Astrocyte (in vitro differentiated cells and primary cell): Measurements from ENCODE around the gene TMEM219. TPM values are rescaled to one million over a fixed set of nuclear protein-coding genes. Genes with fewer than 3 reads are reported as not detected.

ENCODE experiments used
- DNase-seq: peaks from one replicate; pipeline ENCODE4 v3.0.0-alpha.2; 2010; ENCODE audit warnings: low read depth
- FAIRE-seq: peaks from 2 replicates; lab custom pipeline; 2011; peaks lifted over from hg19 to GRCh38; lab: Jason Lieb, UNC
- H2AFZ ChIP-seq: 2 replicates; pipeline ENCODE4 v1.6.0; 2012; ENCODE audit warnings: low read depth, low read length, inconsistent platforms
- H3K27ac ChIP-seq: 2 replicates; pipeline ENCODE4 v1.5.1; 2011; ENCODE audit warnings: low read depth, low read length, inconsistent platforms
- H3K27me3 ChIP-seq: 2 replicates; pipeline ENCODE4 v1.6.0; 2011; ENCODE audit warnings: low read length, inconsistent platforms; ENCODE audit not compliant: insufficient read depth
- H3K36me3 ChIP-seq: 2 replicates; pipeline ENCODE4 v1.5.1; 2011; ENCODE audit warnings: low read length, inconsistent platforms; ENCODE audit not compliant: insufficient read depth
- H3K4me1 ChIP-seq: 2 replicates; pipeline ENCODE4 v1.5.1; 2011; ENCODE audit warnings: low read length, inconsistent platforms; ENCODE audit not compliant: insufficient read depth
- H3K4me2 ChIP-seq: 2 replicates; pipeline ENCODE4 v1.6.0; 2012; ENCODE audit warnings: low read length, inconsistent platforms
- H3K4me3 ChIP-seq: 2 replicates; pipeline ENCODE4 v1.5.1; 2011; ENCODE audit warnings: low read depth, mild to moderate bottlenecking, low read length, inconsistent platforms; ENCODE audit not compliant: insufficient read depth
- H3K79me2 ChIP-seq: 2 replicates; pipeline ENCODE4 v1.6.0; 2012; ENCODE audit warnings: mild to moderate bottlenecking, low read length, inconsistent platforms; ENCODE audit not compliant: insufficient read depth
- H3K9ac ChIP-seq: 2 replicates; pipeline ENCODE4 v1.6.0; 2012; ENCODE audit warnings: mild to moderate bottlenecking, low read length, inconsistent platforms
- H3K9me3 ChIP-seq: 2 replicates; pipeline ENCODE4 v1.5.1; 2012; ENCODE audit warnings: low read depth, mild to moderate bottlenecking, low read length, inconsistent platforms; ENCODE audit not compliant: insufficient read depth
- H4K20me1 ChIP-seq: 2 replicates; pipeline ENCODE4 v1.6.0; 2012; ENCODE audit warnings: low read length, inconsistent platforms; ENCODE audit not compliant: insufficient read depth
- H3K27ac Mint-ChIP-seq: one replicate; pipeline ENCODE4 v1.8.0; 2021; ENCODE audit warnings: mild to moderate bottlenecking, mixed read lengths; ENCODE audit not compliant: unreplicated experiment
- H3K27me3 Mint-ChIP-seq: one replicate; pipeline ENCODE4 v1.8.0; 2021; ENCODE audit warnings: low read depth, mixed read lengths; ENCODE audit not compliant: unreplicated experiment
- H3K36me3 Mint-ChIP-seq: one replicate; pipeline ENCODE4 v1.8.0; 2021; ENCODE audit warnings: low read depth, mixed read lengths; ENCODE audit not compliant: unreplicated experiment
- H3K4me1 Mint-ChIP-seq: one replicate; pipeline ENCODE4 v1.8.0; 2021; ENCODE audit warnings: low read depth, mixed read lengths; ENCODE audit not compliant: unreplicated experiment
- H3K4me3 Mint-ChIP-seq: one replicate; pipeline ENCODE4 v1.8.0; 2021; ENCODE audit warnings: mild to moderate bottlenecking, moderate library complexity, mixed read lengths; ENCODE audit not compliant: unreplicated experiment
- H3K9me3 Mint-ChIP-seq: one replicate; pipeline ENCODE4 v1.8.0; 2021; ENCODE audit warnings: mild to moderate bottlenecking, mixed read lengths; ENCODE audit not compliant: unreplicated experiment
- EZH2 ChIP-seq: IDR thresholded peaks from 2 replicates; pipeline ENCODE4 v1.6.1; 2012; ENCODE audit warnings: mild to moderate bottlenecking, low read length, inconsistent platforms; ENCODE audit not compliant: insufficient read depth
- total RNA-seq: library from RNA; stranded (reverse); gene quantifications from 2 replicates; pipeline ENCODE4 v1.2.1, GENCODE V29; 2021
- TF ChIP-seq, protein P1 (sequence below): IDR thresholded peaks from 2 replicates; pipeline ENCODE4 v1.5.1; 2011; ENCODE audit warnings: low read depth, mild to moderate bottlenecking, inconsistent platforms, low read length, moderate library complexity; ENCODE audit not compliant: insufficient read depth

TMEM219 gene
- total RNA-seq, 1 donor from 2014 or later: 96.6 TPM

DNA sequence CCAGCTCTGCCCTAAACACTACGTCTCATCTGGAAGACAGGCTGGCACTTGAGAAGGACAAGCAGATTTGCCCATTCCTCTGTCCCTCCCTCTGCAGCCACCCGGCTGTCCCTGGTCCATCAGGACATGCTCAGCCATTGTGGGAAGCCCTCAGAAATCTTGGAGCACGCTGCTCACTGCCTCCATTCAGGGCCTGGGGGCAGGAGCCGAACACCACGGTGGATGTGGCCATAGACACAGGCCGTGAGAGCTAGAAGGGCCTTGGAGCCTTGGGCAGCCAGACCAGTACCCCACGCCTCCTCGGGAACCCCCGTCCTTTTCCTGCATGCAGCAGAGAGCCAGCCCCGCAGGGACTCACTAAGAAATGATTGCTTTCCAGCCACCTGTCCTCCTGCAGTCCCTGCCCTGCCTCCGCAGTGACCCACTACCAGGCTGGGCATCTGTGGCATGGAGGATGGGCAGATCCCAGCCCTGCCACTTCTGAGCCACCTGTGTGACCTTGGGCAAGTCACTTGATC lies 45.6 kb downstream of the TMEM219 start:
- Histone ChIP-seq H3K79me2 (no peaks in the 10 kb centered on the region), H3K9ac (no peak overlapping the region), H3K9me3 (no peaks in the 10 kb centered on the region), H3K4me1 (peaks cover 5% of the 10 kb centered on the region), H2AFZ (no peak overlapping the region), H3K36me3 (no peaks in the 10 kb centered on the region), H3K27me3 (peaks cover 8% of the 10 kb centered on the region), H4K20me1 (peaks cover 13% of the 10 kb centered on the region), H3K4me2 (no peak overlapping the region), H3K4me3 (no peak overlapping the region), H3K27ac (no peak overlapping the region)
- DNase-seq: no peak
- no peak for TF ChIP-seq EZH2
- TF ChIP-seq, protein P1, sequence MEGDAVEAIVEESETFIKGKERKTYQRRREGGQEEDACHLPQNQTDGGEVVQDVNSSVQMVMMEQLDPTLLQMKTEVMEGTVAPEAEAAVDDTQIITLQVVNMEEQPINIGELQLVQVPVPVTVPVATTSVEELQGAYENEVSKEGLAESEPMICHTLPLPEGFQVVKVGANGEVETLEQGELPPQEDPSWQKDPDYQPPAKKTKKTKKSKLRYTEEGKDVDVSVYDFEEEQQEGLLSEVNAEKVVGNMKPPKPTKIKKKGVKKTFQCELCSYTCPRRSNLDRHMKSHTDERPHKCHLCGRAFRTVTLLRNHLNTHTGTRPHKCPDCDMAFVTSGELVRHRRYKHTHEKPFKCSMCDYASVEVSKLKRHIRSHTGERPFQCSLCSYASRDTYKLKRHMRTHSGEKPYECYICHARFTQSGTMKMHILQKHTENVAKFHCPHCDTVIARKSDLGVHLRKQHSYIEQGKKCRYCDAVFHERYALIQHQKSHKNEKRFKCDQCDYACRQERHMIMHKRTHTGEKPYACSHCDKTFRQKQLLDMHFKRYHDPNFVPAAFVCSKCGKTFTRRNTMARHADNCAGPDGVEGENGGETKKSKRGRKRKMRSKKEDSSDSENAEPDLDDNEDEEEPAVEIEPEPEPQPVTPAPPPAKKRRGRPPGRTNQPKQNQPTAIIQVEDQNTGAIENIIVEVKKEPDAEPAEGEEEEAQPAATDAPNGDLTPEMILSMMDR: no peak
- H3K36me3 Mint-ChIP-seq: peaks cover 4% of the 10 kb centered on the region
- H3K27ac Mint-ChIP-seq: no peak overlapping the region
- H3K27me3 Mint-ChIP-seq: peaks cover 26% of the 10 kb centered on the region
- no peak overlapping the region for H3K4me3 Mint-ChIP-seq
- no peak for FAIRE-seq
- H3K9me3 Mint-ChIP-seq: no peaks in the 10 kb centered on the region
- H3K4me1 Mint-ChIP-seq: no peaks in the 10 kb centered on the region

DNA sequence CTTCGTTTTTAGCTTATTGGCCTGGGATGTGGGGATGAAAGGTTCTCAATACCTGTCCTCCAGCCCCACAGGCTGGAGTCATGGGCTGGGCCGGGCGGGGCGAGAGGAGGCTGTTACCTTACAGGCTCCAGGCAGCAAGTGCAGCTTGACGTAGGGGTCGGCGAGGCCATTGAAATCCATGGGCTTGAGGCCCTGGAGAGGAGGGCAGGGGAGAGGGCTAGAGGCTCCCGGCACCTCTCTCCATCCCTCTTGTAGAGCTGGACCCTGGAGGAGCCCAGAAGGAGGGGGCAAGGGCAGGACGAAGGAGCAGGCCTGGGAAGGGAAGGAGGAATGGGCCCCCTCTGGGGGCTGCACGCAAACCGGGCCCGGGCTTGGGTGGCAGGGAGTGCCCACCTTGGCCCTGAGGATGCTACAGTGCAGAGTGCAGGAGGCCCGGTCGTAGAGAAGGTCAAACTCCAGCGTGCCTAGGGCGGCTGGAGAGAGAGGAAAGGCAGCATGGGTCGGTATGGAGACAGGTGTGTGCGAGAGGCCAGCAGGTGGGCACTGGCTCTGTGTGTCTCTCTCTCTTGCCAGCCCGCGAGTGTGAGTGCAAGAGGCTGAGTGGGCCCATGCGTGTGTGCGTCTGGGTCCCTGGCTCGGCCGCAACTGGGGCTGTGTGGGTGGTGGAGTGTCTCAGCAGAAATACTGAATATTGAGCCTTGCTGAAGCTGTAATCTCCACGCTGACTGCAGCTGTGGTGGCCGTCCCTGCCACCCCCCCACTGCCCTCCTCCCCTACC lies 47.4 kb downstream of the TMEM219 start:
- peaks cover 30% of the 10 kb centered on the region for H3K27me3 Mint-ChIP-seq
- H3K4me1 ChIP-seq: peaks cover 5% of the 10 kb centered on the region
- FAIRE-seq: no peak

More for the DNA sequence above, 47.4 kb downstream of the TMEM219 start:
- Histone ChIP-seq H3K27ac (no peak overlapping the region), H3K27me3 (peaks cover 8% of the 10 kb centered on the region), H3K79me2 (no peaks in the 10 kb centered on the region), H2AFZ (no peak overlapping the region), H3K36me3 (no peaks in the 10 kb centered on the region), H3K9me3 (no peaks in the 10 kb centered on the region), H3K4me2 (no peak overlapping the region), H3K4me3 (no peak overlapping the region), H3K9ac (no peak overlapping the region), H4K20me1 (peaks cover 5% of the 10 kb centered on the region)
- no peaks in the 10 kb centered on the region for H3K4me1 Mint-ChIP-seq
- peaks cover 4% of the 10 kb centered on the region for H3K36me3 Mint-ChIP-seq
- H3K27ac Mint-ChIP-seq: no peak overlapping the region
- DNase-seq: no peak
- H3K9me3 Mint-ChIP-seq: no peaks in the 10 kb centered on the region
- TF ChIP-seq EZH2: no peak
- TF ChIP-seq, protein P1: no peak
- no peak overlapping the region for H3K4me3 Mint-ChIP-seq
